Smooth muscle cell (in vitro differentiated cells): ENCODE data around the gene CAMK2N2. TPM values are rescaled to one million over a fixed set of nuclear protein-coding genes. Genes with fewer than 3 reads are reported as not detected.

Experiments
- DNase-seq: peaks from one replicate; lab custom pipeline; 2025; ENCODE audit not compliant: unreplicated experiment; lab: John Stamatoyannopoulos, UW
- H2AFZ ChIP-seq: fragments of 200-600 bp; sonication (generic); 2 replicates; pipeline ENCODE4 v1.6.0; 2016; ENCODE audit warnings: antibody characterized with exemption, low read depth, mild to moderate bottlenecking
- H3F3A ChIP-seq: fragments of 200-600 bp; sonication (generic); 2 replicates; pipeline ENCODE4 v1.6.0; 2017; ENCODE audit warnings: antibody characterized with exemption, low read depth
- H3K27ac ChIP-seq: fragments of 200-600 bp; sonication (generic); 2 replicates; pipeline ENCODE4 v1.5.1; 2016; ENCODE audit warnings: low read depth, mild to moderate bottlenecking
- H3K27me3 ChIP-seq: fragments of 200-600 bp; sonication (generic); 2 replicates; pipeline ENCODE4 v1.6.1; 2016; ENCODE audit warnings: low read depth, mild to moderate bottlenecking
- H3K36me3 ChIP-seq: fragments of 200-600 bp; sonication (generic); 2 replicates; pipeline ENCODE4 v1.5.1; 2016; ENCODE audit warnings: low read depth
- H3K4me1 ChIP-seq: fragments of 200-600 bp; sonication (generic); 2 replicates; pipeline ENCODE4 v1.5.1; 2016; ENCODE audit warnings: low read depth
- H3K4me2 ChIP-seq: fragments of 200-600 bp; sonication (generic); 2 replicates; pipeline ENCODE4 v1.6.0; 2016; ENCODE audit warnings: mild to moderate bottlenecking
- H3K4me3 ChIP-seq: fragments of 200-600 bp; sonication (generic); 2 replicates; pipeline ENCODE4 v1.5.1; 2016; ENCODE audit warnings: mild to moderate bottlenecking
- H3K79me2 ChIP-seq: fragments of 200-600 bp; sonication (generic); 2 replicates; pipeline ENCODE4 v1.6.0; 2016; ENCODE audit warnings: low read depth, mild to moderate bottlenecking
- H3K9ac ChIP-seq: fragments of 200-600 bp; sonication (generic); 2 replicates; pipeline ENCODE4 v1.6.0; 2016; ENCODE audit warnings: low read depth
- H3K9me3 ChIP-seq: fragments of 200-600 bp; sonication (generic); replicated peaks from 2 replicates; pipeline ENCODE4 v1.5.1; 2016; ENCODE audit warnings: low read depth
- H4K20me1 ChIP-seq: fragments of 200-600 bp; sonication (generic); 2 replicates; pipeline ENCODE4 v1.6.0; 2016; ENCODE audit warnings: low read depth
- CTCF ChIP-seq: fragments of 200-600 bp; sonication (generic); IDR thresholded peaks from 2 replicates; pipeline ENCODE4 v1.5.1; 2017; ENCODE audit warnings: borderline replicate concordance, mild to moderate bottlenecking, antibody characterized with exemption; ENCODE audit not compliant: insufficient read depth, poor library complexity, severe bottlenecking
- WGBS: methylation state at CpG from one replicate; pipeline ENCODE4 v1.1.7; 2016; ENCODE audit warnings: low lambda C conversion rate; 5-methylcytosine and 5-hydroxymethylcytosine counted together
- polyA plus RNA-seq: library from polyadenylated mRNA; unstranded; fragments of >200 nt; fragmentation: Nextera tagmentation; extraction: Ambion mirVana; gene quantifications from 2 replicates; pipeline ENCODE4 v1.2.1, GENCODE V29; 2016
- total RNA-seq: library from RNA; depleted of rRNA; stranded (reverse); fragments of >200 nt; gene quantifications from 2 replicates; pipeline ENCODE4 v1.2.3, GENCODE V29; 2014

CAMK2N2 gene
- total and polyA plus RNA-seq, 2 experiments from 2014 or later, result not detected

- Histone ChIP-seq H3K4me3 (no peak overlapping the region), H3K27me3 (peaks cover 23% of the 10 kb centered on the region), H3K9me3 (no peaks in the 10 kb centered on the region), H3K79me2 (no peaks in the 10 kb centered on the region), H3K9ac (no peak overlapping the region), H2AFZ (no peak overlapping the region), H3K27ac (no peak overlapping the region), H4K20me1 (no peaks in the 10 kb centered on the region), H3K36me3 (no peaks in the 10 kb centered on the region), H3F3A (no peaks in the 10 kb centered on the region), H3K4me1 (no peaks in the 10 kb centered on the region), H3K4me2 (no peak overlapping the region)
- 100% methylated on average over 4 of the region's 4 CpGs for WGBS
- no peak for DNase-seq
- no peak for TF ChIP-seq CTCF
These were observed 21.6 kb upstream of the CAMK2N2 start for GRCh38 chr3:184282941-184283340.

GRCh38 chr3:184277366-184277765 lies 16.0 kb upstream of the CAMK2N2 start:
- no peak overlapping the region for H3K4me2 ChIP-seq
- no peaks in the 10 kb centered on the region for H3K4me1 ChIP-seq
- peaks cover 59% of the 10 kb centered on the region for H3K27me3 ChIP-seq
- no peaks in the 10 kb centered on the region for H3K79me2 ChIP-seq
- no peak overlapping the region for H2AFZ ChIP-seq
- no peaks in the 10 kb centered on the region for H3F3A ChIP-seq
- no peak overlapping the region for H3K27ac ChIP-seq
- 94% methylated on average over 6 of the region's 6 CpGs for WGBS
- TF ChIP-seq CTCF, result no peak
- DNase-seq, result no peak
- H3K36me3 ChIP-seq, result no peaks in the 10 kb centered on the region
- no peak overlapping the region for H3K4me3 ChIP-seq
- no peaks in the 10 kb centered on the region for H3K9me3 ChIP-seq
- no peak overlapping the region for H3K9ac ChIP-seq
- no peaks in the 10 kb centered on the region for H4K20me1 ChIP-seq

- no peaks in the 10 kb centered on the region for H3K36me3 ChIP-seq
- H3K9me3 ChIP-seq, result no peaks in the 10 kb centered on the region
- peaks cover 61% of the 10 kb centered on the region for H3K27me3 ChIP-seq
- no peak within 1 kb of the TSS for H2AFZ ChIP-seq
- H3K4me1 ChIP-seq, result no peaks in the 10 kb centered on the region
- no peaks in the 10 kb centered on the region for H3F3A ChIP-seq
- no peak within 1 kb of the TSS for H3K4me3 ChIP-seq
- no peaks in the 10 kb centered on the region for H4K20me1 ChIP-seq
- no peak for TF ChIP-seq CTCF
- H3K27ac ChIP-seq, result no peak within 1 kb of the TSS
- DNase-seq, result no peak
- no peaks in the 10 kb centered on the region for H3K79me2 ChIP-seq
- WGBS, result 64% methylated on average over 23 of the region's 65 CpGs
- H3K4me2 ChIP-seq, result no peak within 1 kb of the TSS
- H3K9ac ChIP-seq, result no peak within 1 kb of the TSS
These were observed 14.9 kb upstream of the CAMK2N2 start, which contains the start of gene ECE2 for GRCh38 chr3:184275961-184276910. Gene ECE2, plus strand, starts transcription at chr3:184276022. Its CDS starts 132 bp downstream, at chr3:184276154.

- no peaks in the 10 kb centered on the region for H3K36me3 ChIP-seq
- H3F3A ChIP-seq, result no peaks in the 10 kb centered on the region
- no peak overlapping the region for H2AFZ ChIP-seq
- peaks cover 64% of the 10 kb centered on the region for H3K27me3 ChIP-seq
- no peak overlapping the region for H3K27ac ChIP-seq
- no peak overlapping the region for H3K4me2 ChIP-seq
- DNase-seq, result no peak
- H3K9me3 ChIP-seq, result no peaks in the 10 kb centered on the region
- H3K9ac ChIP-seq, result no peak overlapping the region
- H4K20me1 ChIP-seq, result no peaks in the 10 kb centered on the region
- no peak overlapping the region for H3K4me3 ChIP-seq
- H3K4me1 ChIP-seq, result no peaks in the 10 kb centered on the region
- no peak for TF ChIP-seq CTCF
- WGBS, result 83% methylated on average over 12 of the region's 12 CpGs
- no peaks in the 10 kb centered on the region for H3K79me2 ChIP-seq
These were observed 14.0 kb upstream of the CAMK2N2 start for GRCh38 chr3:184275381-184275701.
